ENCODE measurements around the gene SULF2.

SULF2 gene

GRCh38 chr20:47668313-47669151 lies 116.7 kb downstream of the SULF2 start:
- no peaks in the 10 kb centered on the region for H3K9me3 ChIP-seq (ENCODE audit: control insufficient read depth, insufficient read depth, low read length)
- H3K27ac ChIP-seq (ENCODE audit: low read length) = no peak overlapping the region
- H3K4me3 ChIP-seq (ENCODE audit: low read length) = no peak overlapping the region
- DNase-seq (ENCODE audit: low read depth, low spot score) = no peak
- WGBS (ENCODE audit: insufficient coverage, insufficient read length) = no CpG with 5 or more reads among the region's 23 CpGs
- H3K4me1 ChIP-seq (ENCODE audit: control insufficient read depth, insufficient read depth, low read length) = peaks cover 3% of the 10 kb centered on the region; the same call in 1 of the 2 replicates
- H3K36me3 ChIP-seq (ENCODE audit: control insufficient read depth, insufficient read depth, low read length) = no peaks in the 10 kb centered on the region
- H3K27me3 ChIP-seq (ENCODE audit: control insufficient read depth, insufficient read depth, low read length) = no peaks in the 10 kb centered on the region

DNA sequence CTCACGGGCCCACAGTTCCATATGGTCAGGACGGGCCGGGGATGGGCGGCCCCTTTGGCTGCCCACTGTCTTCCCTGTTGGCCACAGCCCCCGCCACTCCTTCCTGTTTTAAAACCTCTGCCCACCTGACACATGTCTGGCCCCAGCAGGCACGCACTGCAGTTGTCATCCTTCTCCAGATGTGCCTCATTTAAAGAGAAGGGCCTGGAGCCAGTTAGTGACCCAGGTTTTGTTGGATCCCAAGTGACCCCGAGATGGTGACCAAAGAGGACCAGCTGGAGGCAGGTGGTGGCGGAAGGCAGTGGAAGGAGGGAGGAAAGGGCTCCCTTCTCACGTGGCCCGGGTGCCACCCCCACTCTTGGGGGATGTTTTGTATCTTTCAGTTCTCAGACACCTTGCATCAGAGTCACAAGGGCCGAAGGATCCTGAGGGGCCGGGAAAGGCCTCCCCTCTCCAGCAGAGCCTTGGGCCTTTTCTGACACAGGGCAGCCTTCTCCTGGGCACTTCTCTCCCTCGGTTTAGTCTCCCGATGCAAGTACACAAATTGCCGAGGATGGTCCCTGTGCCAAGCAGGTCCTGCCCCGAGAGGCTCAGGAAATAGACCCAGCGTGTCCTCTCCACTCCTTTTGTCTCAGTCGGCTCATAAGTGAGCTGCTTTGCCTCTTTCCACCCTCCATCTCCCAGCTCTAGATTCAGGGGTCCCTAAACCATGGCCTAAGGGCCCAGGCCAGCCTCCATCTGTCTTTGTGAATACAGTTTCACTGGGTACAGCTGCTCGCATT lies 117.6 kb downstream of the SULF2 start:
- Histone ChIP-seq H3K27ac (ENCODE audit: low read length) (no peak overlapping the region), H3K4me3 (ENCODE audit: low read length) (no peak overlapping the region), H3K36me3 (ENCODE audit: control insufficient read depth, insufficient read depth, low read length) (no peaks in the 10 kb centered on the region), H3K27me3 (ENCODE audit: control insufficient read depth, insufficient read depth, low read length) (no peaks in the 10 kb centered on the region), H3K9me3 (ENCODE audit: control insufficient read depth, insufficient read depth, low read length) (no peaks in the 10 kb centered on the region), H3K4me1 (ENCODE audit: control insufficient read depth, insufficient read depth, low read length) (peaks cover 3% of the 10 kb centered on the region; the same call in 1 of the 2 replicates)
- no peak for DNase-seq (ENCODE audit: low read depth, low spot score)
- WGBS (ENCODE audit: insufficient coverage, insufficient read length) = no CpG with 5 or more reads among the region's 19 CpGs

DNA sequence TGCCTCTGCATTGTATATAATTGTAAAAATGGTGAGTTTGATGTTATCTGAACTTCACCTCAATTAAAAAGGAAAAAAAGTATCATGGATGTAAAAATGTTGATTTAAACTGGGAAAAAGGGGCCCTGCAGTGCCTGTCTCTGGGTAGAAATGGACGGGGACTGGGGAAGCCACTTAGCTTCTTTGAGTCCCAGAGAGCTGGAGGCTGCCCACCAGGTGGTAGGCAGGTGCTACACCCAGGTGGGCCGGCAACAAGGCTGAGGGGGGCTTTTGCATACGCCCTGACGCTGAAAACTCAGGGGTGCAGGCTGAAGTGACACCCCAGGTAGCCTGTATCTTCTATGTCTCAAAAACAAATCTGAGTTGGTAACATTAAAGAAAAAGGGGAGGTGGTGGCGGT lies 118.2 kb downstream of the SULF2 start:
- WGBS (ENCODE audit: insufficient coverage, insufficient read length) = no CpG with 5 or more reads among the region's 5 CpGs
- Histone ChIP-seq H3K9me3 (ENCODE audit: control insufficient read depth, insufficient read depth, low read length) (no peaks in the 10 kb centered on the region), H3K27ac (ENCODE audit: low read length) (no peak overlapping the region), H3K4me1 (ENCODE audit: control insufficient read depth, insufficient read depth, low read length) (peaks cover 3% of the 10 kb centered on the region; the same call in 1 of the 2 replicates), H3K27me3 (ENCODE audit: control insufficient read depth, insufficient read depth, low read length) (no peaks in the 10 kb centered on the region), H3K4me3 (ENCODE audit: low read length) (no peak overlapping the region), H3K36me3 (ENCODE audit: control insufficient read depth, insufficient read depth, low read length) (no peaks in the 10 kb centered on the region; the same call in 1 of the 2 replicates)
- DNase-seq (ENCODE audit: low read depth, low spot score) = no peak

DNA sequence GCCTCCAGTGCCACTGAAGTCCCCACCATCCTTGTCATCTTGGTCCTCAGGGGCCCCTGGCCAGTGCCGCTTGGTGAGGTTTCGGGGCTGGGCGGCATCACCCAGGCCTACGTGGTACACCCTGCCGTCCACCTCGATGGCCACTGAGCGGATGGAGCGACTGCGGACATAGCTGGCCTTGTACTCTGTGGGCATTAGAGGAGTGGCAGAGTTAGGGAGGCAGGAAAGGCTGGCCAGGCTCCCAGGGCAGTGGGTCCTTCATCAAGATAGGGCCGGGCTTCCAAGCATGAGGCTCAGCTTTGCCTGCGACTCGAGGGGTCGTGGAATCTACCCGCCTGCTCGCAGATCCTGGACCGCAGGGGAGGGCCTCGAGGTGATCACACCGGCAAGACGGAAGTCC lies 119.0 kb downstream of the SULF2 start:
- no peaks in the 10 kb centered on the region for H3K27me3 ChIP-seq (ENCODE audit: control insufficient read depth, insufficient read depth, low read length)
- H3K4me3 ChIP-seq (ENCODE audit: low read length) = no peak overlapping the region
- peaks cover 3% of the 10 kb centered on the region; the same call in 1 of the 2 replicates for H3K4me1 ChIP-seq (ENCODE audit: control insufficient read depth, insufficient read depth, low read length)
- DNase-seq (ENCODE audit: low read depth, low spot score) = no peak
- no peaks in the 10 kb centered on the region for H3K9me3 ChIP-seq (ENCODE audit: control insufficient read depth, insufficient read depth, low read length)
- WGBS (ENCODE audit: insufficient coverage, insufficient read length) = no CpG with 5 or more reads among the region's 19 CpGs
- no peaks in the 10 kb centered on the region; the same call in 1 of the 2 replicates for H3K36me3 ChIP-seq (ENCODE audit: control insufficient read depth, insufficient read depth, low read length)
- H3K27ac ChIP-seq (ENCODE audit: low read length) = no peak overlapping the region

DNA sequence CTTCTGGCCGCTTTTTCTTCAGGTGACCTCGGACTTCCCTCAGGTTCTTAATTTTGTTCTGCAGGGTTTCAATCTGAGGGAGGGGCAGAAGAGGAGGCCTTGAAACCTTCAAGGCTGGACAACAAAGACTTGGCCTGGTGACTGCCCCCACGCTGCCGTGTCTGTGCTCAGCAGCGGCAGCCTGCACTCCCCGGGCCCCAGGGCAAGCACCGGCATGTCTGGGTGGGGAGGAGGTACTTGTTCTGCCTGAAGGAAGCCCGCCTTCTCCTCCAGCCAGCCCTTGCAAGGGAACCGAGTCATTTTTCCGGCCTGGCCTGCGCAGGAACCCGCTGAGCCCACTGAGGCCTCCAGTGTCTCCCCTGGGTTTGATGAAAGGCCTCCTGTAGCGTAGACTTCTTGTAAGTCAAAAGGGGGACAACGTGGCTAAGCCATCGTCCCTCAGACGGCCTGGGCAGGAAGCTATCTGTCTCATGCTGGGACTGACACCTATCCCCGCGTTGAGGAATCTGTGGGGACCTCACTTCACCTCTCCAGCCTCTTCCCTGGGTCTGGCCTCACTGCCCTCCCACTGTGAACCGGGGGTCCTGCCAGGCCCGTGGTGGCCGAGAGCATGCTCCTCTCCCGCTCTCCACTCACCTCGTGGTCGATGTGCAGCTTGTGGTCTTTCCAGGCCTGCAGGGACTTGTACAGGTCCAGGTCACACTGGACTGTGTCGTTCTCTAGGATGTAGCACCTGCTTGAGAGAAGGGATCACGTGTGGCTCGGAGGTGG lies 119.9 kb downstream of the SULF2 start:
- Histone ChIP-seq H3K27me3 (ENCODE audit: control insufficient read depth, insufficient read depth, low read length) (no peaks in the 10 kb centered on the region), H3K9me3 (ENCODE audit: control insufficient read depth, insufficient read depth, low read length) (no peaks in the 10 kb centered on the region), H3K4me3 (ENCODE audit: low read length) (no peak overlapping the region), H3K4me1 (ENCODE audit: control insufficient read depth, insufficient read depth, low read length) (peaks cover 3% of the 10 kb centered on the region; the same call in 1 of the 2 replicates), H3K27ac (ENCODE audit: low read length) (no peak overlapping the region), H3K36me3 (ENCODE audit: control insufficient read depth, insufficient read depth, low read length) (no peaks in the 10 kb centered on the region; the same call in 1 of the 2 replicates)
- no CpG with 5 or more reads among the region's 27 CpGs for WGBS (ENCODE audit: insufficient coverage, insufficient read length)
- no peak for DNase-seq (ENCODE audit: low read depth, low spot score)

DNA sequence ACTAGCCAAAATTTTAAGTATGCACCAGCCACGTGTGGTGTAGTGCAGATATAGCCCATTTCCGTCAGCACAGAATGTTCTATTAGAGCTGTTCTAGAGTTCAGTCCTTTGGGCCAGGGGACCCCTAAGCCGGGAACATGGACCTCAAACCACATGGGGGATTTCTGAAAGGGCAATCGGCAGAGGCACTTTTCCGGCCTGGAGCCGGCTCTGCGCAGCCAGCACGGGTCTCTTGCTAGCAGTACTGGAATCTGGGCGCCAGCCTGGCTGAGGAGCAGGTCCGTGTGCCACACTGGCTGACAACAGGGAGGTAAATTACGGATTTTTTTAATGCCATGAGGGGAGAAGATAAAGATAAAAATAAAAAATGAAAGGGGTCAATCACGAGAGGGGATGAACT lies 120.5 kb downstream of the SULF2 start:
- Histone ChIP-seq H3K4me1 (ENCODE audit: control insufficient read depth, insufficient read depth, low read length) (peaks cover 3% of the 10 kb centered on the region; the same call in 1 of the 2 replicates), H3K9me3 (ENCODE audit: control insufficient read depth, insufficient read depth, low read length) (no peaks in the 10 kb centered on the region), H3K4me3 (ENCODE audit: low read length) (no peak overlapping the region), H3K27ac (ENCODE audit: low read length) (no peak overlapping the region), H3K27me3 (ENCODE audit: control insufficient read depth, insufficient read depth, low read length) (no peaks in the 10 kb centered on the region), H3K36me3 (ENCODE audit: control insufficient read depth, insufficient read depth, low read length) (no peaks in the 10 kb centered on the region; the same call in 1 of the 2 replicates)
- 100% methylated on average over 1 of the region's 12 CpGs for WGBS (ENCODE audit: insufficient coverage, insufficient read length)
- no peak for DNase-seq (ENCODE audit: low read depth, low spot score)

DNA sequence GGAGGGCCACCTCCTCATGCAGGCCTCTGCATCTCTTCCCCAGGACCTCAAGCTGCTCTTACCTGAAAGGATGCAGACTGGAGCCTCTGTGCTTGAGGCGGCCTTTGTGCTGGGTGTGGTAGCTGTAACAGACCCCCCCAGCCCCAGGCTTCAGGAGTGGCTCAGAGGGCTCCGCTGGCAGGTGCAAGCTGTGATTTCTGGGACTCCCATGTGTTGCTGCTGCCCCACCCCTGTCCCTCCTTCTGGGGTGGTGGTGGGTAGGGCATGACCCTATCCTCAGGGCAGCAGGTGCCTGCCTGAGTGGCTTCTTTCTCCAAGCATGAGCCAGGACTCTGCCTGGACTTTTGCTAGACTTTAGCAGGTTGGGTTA lies 121.2 kb downstream of the SULF2 start:
- Histone ChIP-seq H3K27me3 (ENCODE audit: control insufficient read depth, insufficient read depth, low read length) (no peaks in the 10 kb centered on the region), H3K4me3 (ENCODE audit: low read length) (no peak overlapping the region), H3K36me3 (ENCODE audit: control insufficient read depth, insufficient read depth, low read length) (no peaks in the 10 kb centered on the region; the same call in 1 of the 2 replicates), H3K27ac (ENCODE audit: low read length) (no peak overlapping the region), H3K4me1 (ENCODE audit: control insufficient read depth, insufficient read depth, low read length) (peaks cover 3% of the 10 kb centered on the region; the same call in 1 of the 2 replicates), H3K9me3 (ENCODE audit: control insufficient read depth, insufficient read depth, low read length) (no peaks in the 10 kb centered on the region)
- whole genome bisulfite sequencing (ENCODE audit: insufficient coverage, insufficient read length) = no CpG with 5 or more reads among the region's 2 CpGs
- DNase-seq (ENCODE audit: low read depth, low spot score) = no peak

- Histone ChIP-seq H3K9me3 (ENCODE audit: control insufficient read depth, insufficient read depth, low read length) (no peaks in the 10 kb centered on the region), H3K4me1 (ENCODE audit: control insufficient read depth, insufficient read depth, low read length) (peaks cover 3% of the 10 kb centered on the region; the same call in 1 of the 2 replicates), H3K27ac (ENCODE audit: low read length) (no peak overlapping the region), H3K36me3 (ENCODE audit: control insufficient read depth, insufficient read depth, low read length) (no peaks in the 10 kb centered on the region; the same call in 1 of the 2 replicates), H3K27me3 (ENCODE audit: control insufficient read depth, insufficient read depth, low read length) (no peaks in the 10 kb centered on the region), H3K4me3 (ENCODE audit: low read length) (no peak overlapping the region)
- no CpG with 5 or more reads among the region's 20 CpGs for WGBS (ENCODE audit: insufficient coverage, insufficient read length)
- DNase-seq (ENCODE audit: low read depth, low spot score) = peak; percentile 72
Observed at GRCh38 chr20:47663354-47664067, 121.8 kb downstream of the SULF2 start.

DNA sequence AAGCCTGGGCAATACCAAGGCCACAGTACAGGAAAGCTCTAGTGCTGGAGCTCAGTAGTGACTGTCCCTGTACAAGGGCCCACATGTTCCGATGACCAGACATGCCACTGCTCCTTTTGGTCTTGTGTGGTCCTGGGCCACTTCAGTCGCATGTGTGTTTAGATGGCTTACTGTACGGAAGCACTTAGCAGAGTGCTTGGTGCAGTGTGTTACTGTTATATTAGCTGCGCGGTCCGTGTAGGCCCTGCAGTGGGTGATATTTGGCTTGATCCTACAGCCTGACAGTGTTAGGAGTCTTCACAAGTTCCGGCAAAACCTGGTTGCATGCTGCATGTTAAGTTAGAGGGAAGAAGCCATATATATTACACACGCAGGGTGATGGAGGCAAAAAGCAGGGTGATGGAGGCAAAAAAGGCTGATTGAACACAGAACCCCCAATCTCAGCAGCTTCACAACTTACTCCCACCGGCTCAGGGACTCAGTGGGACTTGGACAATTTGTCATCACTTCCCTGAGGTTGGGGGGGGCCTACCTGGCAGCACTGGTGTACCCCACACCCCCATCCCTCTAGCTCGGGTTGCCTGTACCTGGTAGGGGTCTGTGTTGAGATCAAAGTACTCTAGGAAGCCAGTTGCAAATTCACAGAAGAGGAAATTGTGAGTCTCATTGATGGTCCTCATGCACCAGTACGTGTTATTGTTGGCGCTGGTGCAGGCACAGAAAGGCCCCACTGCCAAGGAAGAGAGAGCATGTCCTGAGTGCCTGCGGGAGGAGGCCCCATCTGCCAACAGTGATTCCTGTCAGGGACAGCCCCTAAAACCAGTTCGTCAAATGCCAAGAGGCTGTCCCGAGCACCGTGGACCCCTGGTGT lies 122.6 kb downstream of the SULF2 start:
- Histone ChIP-seq H3K4me3 (ENCODE audit: low read length) (no peak overlapping the region), H3K27ac (ENCODE audit: low read length) (no peak overlapping the region), H3K36me3 (ENCODE audit: control insufficient read depth, insufficient read depth, low read length) (no peaks in the 10 kb centered on the region; the same call in 1 of the 2 replicates), H3K9me3 (ENCODE audit: control insufficient read depth, insufficient read depth, low read length) (no peaks in the 10 kb centered on the region), H3K27me3 (ENCODE audit: control insufficient read depth, insufficient read depth, low read length) (no peaks in the 10 kb centered on the region), H3K4me1 (ENCODE audit: control insufficient read depth, insufficient read depth, low read length) (peaks cover 3% of the 10 kb centered on the region; the same call in 1 of the 2 replicates)
- WGBS (ENCODE audit: insufficient coverage, insufficient read length) = no CpG with 5 or more reads among the region's 16 CpGs
- DNase-seq (ENCODE audit: low read depth, low spot score) = no peak
